Caco-2 (cell line): ENCODE results near the gene SBNO2. TPM values are rescaled to one million over a fixed set of nuclear protein-coding genes. Genes with fewer than 3 reads are reported as not detected.
"Not testable (repeated sequence)": the region's sequence is repeated elsewhere in the genome, so short reads cannot be mapped to it uniquely, and the experiment has no call there.

Experiments used
- BruUV-seq: library from RNA; stranded (reverse); fragments of 400-500 nt; replicated peaks from 2 replicates; lab custom pipeline; 2021; lab: Mats Ljungman, UMichigan
- CTCF ChIA-PET: fragments of 300-600 bp; sonication (Branson Sonifier 250); formaldehyde crosslinking; loops from one replicate; lab custom pipeline; 2022; ENCODE audit warnings: antibody characterized with exemption; lab: Charles Lee
- POLR2A ChIA-PET: fragments of 300-600 bp; sonication (Branson Sonifier 250); formaldehyde crosslinking; loops from one replicate; lab custom pipeline; 2022; ENCODE audit warnings: antibody characterized with exemption; lab: Charles Lee
- DNase-seq, 2 experiments: peaks; one replicate each; pipeline versions ENCODE4 v3.0.0 to v3.0.0-alpha.2; 2020 to 2022
- H3K27me3 ChIP-seq: replicated peaks from 2 replicates; pipeline ENCODE4 v1.6.0; 2011; ENCODE audit warnings: low read length; ENCODE audit not compliant: control insufficient read depth, insufficient read depth
- H3K36me3 ChIP-seq: 2 replicates; pipeline ENCODE4 v1.5.1; 2011; ENCODE audit warnings: low read length; ENCODE audit not compliant: control insufficient read depth, insufficient read depth
- H3K4me1 ChIP-seq: fragments of 250-450 bp; sonication (Bioruptor Pico); 2 replicates; pipeline ENCODE4 v1.5.1; 2020; ENCODE audit warnings: mild to moderate bottlenecking
- H3K4me3 ChIP-seq: 2 replicates; pipeline ENCODE4 v1.5.1; 2011; ENCODE audit warnings: low read depth, mild to moderate bottlenecking, control low read depth, low read length
- H3K9me3 ChIP-seq: fragments of 250-450 bp; sonication (Bioruptor Pico); 2 replicates; pipeline ENCODE4 v1.5.1; 2020; ENCODE audit warnings: mild to moderate bottlenecking, moderate library complexity
- H3K27ac Mint-ChIP-seq: one replicate; pipeline ENCODE4 v1.8.0; 2022; ENCODE audit warnings: mixed read lengths; ENCODE audit not compliant: unreplicated experiment
- H3K27me3 Mint-ChIP-seq: one replicate; pipeline ENCODE4 v1.8.0; 2022; ENCODE audit warnings: mixed read lengths; ENCODE audit not compliant: insufficient read depth, unreplicated experiment
- H3K36me3 Mint-ChIP-seq: one replicate; pipeline ENCODE4 v1.8.0; 2022; ENCODE audit warnings: mild to moderate bottlenecking, mixed read lengths; ENCODE audit not compliant: insufficient read depth, unreplicated experiment
- H3K4me1 Mint-ChIP-seq: one replicate; pipeline ENCODE4 v1.8.0; 2022; ENCODE audit warnings: low read depth, mixed read lengths; ENCODE audit not compliant: unreplicated experiment
- H3K4me3 Mint-ChIP-seq: one replicate; pipeline ENCODE4 v1.8.0; 2022; ENCODE audit warnings: mild to moderate bottlenecking, moderate library complexity, mixed read lengths; ENCODE audit not compliant: unreplicated experiment
- H3K9me3 Mint-ChIP-seq: one replicate; pipeline ENCODE4 v1.8.0; 2022; ENCODE audit warnings: mixed read lengths; ENCODE audit not compliant: unreplicated experiment
- CTCF ChIP-seq, 2 experiments: fragments of 200-600 bp in 1 of 2; IDR thresholded peaks; 1 replicate in 1 of 2; 2 replicates in 1 of 2; pipeline versions ENCODE4 v1.5.1 to v1.8.0; 2011 to 2022; ENCODE audit warnings: antibody characterized with exemption in 1 of 2, control low read depth in 1 of 2, inconsistent platforms in 1 of 2, low read depth in 1 of 2, low read length in 1 of 2, mild to moderate bottlenecking in 1 of 2, moderate library complexity in 1 of 2; ENCODE audit not compliant: insufficient read depth in 1 of 2, severe bottlenecking in 1 of 2, unreplicated experiment in 1 of 2
- intact Hi-C: fragments of 100-400 bp; cut with micrococcal nuclease; formaldehyde crosslinking; loops from one replicate; pipeline ENCODE4 v1.10.0; 2022; ENCODE audit not compliant: unreplicated experiment
- total RNA-seq: library from RNA; stranded (reverse); gene quantifications from 2 replicates; pipeline ENCODE4 v1.2.3, GENCODE V29; 2022

The SBNO2 gene
- total RNA-seq, 1 experiment from 2014 or later = 41.2 TPM

- intact Hi-C loops = no loop called here
- POLR2A ChIA-PET = no interaction called here
These were observed 58.2 kb downstream of the SBNO2 start for GRCh38 chr19:1115646-1116420.

GRCh38 chr19:1114728-1115127 lies 59.3 kb downstream of the SBNO2 start:
- POLR2A ChIA-PET, H3K9me3 ChIP-seq, H3K27me3 ChIP-seq, H3K9me3 Mint-ChIP-seq, H3K4me1 Mint-ChIP-seq, H3K36me3 ChIP-seq, DNase-seq, H3K4me3 ChIP-seq, BruUV-seq, H3K27ac Mint-ChIP-seq, H3K4me1 ChIP-seq, CTCF ChIA-PET, H3K27me3 Mint-ChIP-seq, H3K4me3 Mint-ChIP-seq: not testable (repeated sequence)
- intact Hi-C loops = loop anchor here (5.0 kb wide), 1 partner anchor 78 kb away; no protein-coding TSS in a partner anchor
- H3K36me3 Mint-ChIP-seq = peaks cover 54% of the 10 kb centered on the region

More at GRCh38 chr19:1115646-1116420, 58.2 kb downstream of the SBNO2 start:
- H3K4me1 Mint-ChIP-seq = no peaks in the 10 kb centered on the region
- TF ChIP-seq CTCF (IDR thresholded peaks at IDR 0.05; ENCODE audit: insufficient read depth in 1 of 2, low read depth in 1 of 2, low read length in 1 of 2, severe bottlenecking in 1 of 2, unreplicated experiment in 1 of 2) = no peak
- H3K9me3 ChIP-seq = no peaks in the 10 kb centered on the region
- H3K27me3 ChIP-seq = no peaks in the 10 kb centered on the region
- H3K27ac Mint-ChIP-seq = no peak overlapping the region
- no peak overlapping the region for H3K4me3 Mint-ChIP-seq
- no TSS peak for BruUV-seq
- CTCF ChIA-PET = interaction anchor here (0.6 kb wide), 1 partner anchor 77 kb away, joined by 4 read pairs; no protein-coding TSS in a partner anchor
- H3K27me3 Mint-ChIP-seq = no peaks in the 10 kb centered on the region
- H3K4me1 ChIP-seq = peaks cover 5% of the 10 kb centered on the region; the same call in 1 of the 2 replicates
- H3K9me3 Mint-ChIP-seq = no peaks in the 10 kb centered on the region
- H3K36me3 ChIP-seq = peaks cover 1% of the 10 kb centered on the region
- DNase-seq = no peak
- H3K4me3 ChIP-seq = no peak overlapping the region
- H3K36me3 Mint-ChIP-seq = peaks cover 49% of the 10 kb centered on the region

GRCh38 chr19:1113986-1114483 lies 60.0 kb downstream of the SBNO2 start:
- no peaks in the 10 kb centered on the region for H3K9me3 Mint-ChIP-seq
- BruUV-seq = no TSS peak
- H3K36me3 Mint-ChIP-seq = peaks cover 55% of the 10 kb centered on the region
- H3K36me3 ChIP-seq = peaks cover 1% of the 10 kb centered on the region
- CTCF ChIA-PET = interaction anchor here (0.5 to 1.1 kb wide), 6 partner anchors 11 to 462 kb away, joined by 3 to 7 read pairs (median 4); partner anchors contain the start of gene RNU6-2
- H3K27me3 ChIP-seq = no peaks in the 10 kb centered on the region
- H3K4me1 Mint-ChIP-seq = no peaks in the 10 kb centered on the region
- intact Hi-C loops = loop anchor here (5.0 kb wide), 1 partner anchor 78 kb away; no protein-coding TSS in a partner anchor
- no peak for TF ChIP-seq CTCF (IDR thresholded peaks at IDR 0.05; ENCODE audit: insufficient read depth in 1 of 2, low read depth in 1 of 2, low read length in 1 of 2, severe bottlenecking in 1 of 2, unreplicated experiment in 1 of 2)
- H3K9me3 ChIP-seq = no peaks in the 10 kb centered on the region
- DNase-seq = no peak
- H3K27me3 Mint-ChIP-seq = no peaks in the 10 kb centered on the region
- no peak overlapping the region for H3K27ac Mint-ChIP-seq
- POLR2A ChIA-PET = interaction anchor here (0.6 to 0.7 kb wide), 2 partner anchors 30 to 85 kb away, joined by 3 read pairs; no protein-coding TSS in a partner anchor
- H3K4me3 Mint-ChIP-seq = no peak overlapping the region
- H3K4me3 ChIP-seq = no peak overlapping the region
- peaks cover 5% of the 10 kb centered on the region; the same call in 1 of the 2 replicates for H3K4me1 ChIP-seq
